D341Med (cell line): ENCODE data around the gene TRIM60.
"Not testable (repeated sequence)": the region's sequence is repeated elsewhere in the genome, so short reads cannot be mapped to it uniquely, and the experiment has no call there.

Source experiments
- DNase-seq: peaks from one replicate; pipeline ENCODE4 v3.0.0; 2012; ENCODE audit warnings: low spot score

The TRIM60 gene

DNA sequence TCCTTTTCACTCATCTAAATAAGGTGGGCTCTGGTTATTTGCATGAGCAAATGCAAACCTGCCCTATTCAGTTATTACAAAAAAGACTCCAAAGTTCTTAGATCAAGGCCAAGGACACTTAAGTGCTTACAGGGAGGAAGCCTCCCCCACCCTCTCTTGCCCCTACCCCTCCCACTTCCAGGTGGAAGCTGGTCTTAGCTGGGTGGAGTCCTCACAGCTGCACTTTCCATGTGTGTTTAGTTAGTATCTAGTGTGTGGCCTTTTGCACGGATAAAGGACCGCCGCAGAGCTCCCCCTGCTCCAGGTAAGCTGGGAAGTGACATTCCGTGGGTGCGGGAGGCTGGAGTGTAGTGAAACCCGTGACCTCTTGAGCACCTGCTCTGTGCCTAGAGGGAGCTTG, 21.8 kb downstream of the TRIM60 start, which contains the start of gene TRIM75:
TRIM75 (plus strand) TSS at position 222 of the 400 bp plus-strand sequence. CDS start 5,282 bp downstream, outside the sequence.
- no peak for DNase-seq

DNA sequence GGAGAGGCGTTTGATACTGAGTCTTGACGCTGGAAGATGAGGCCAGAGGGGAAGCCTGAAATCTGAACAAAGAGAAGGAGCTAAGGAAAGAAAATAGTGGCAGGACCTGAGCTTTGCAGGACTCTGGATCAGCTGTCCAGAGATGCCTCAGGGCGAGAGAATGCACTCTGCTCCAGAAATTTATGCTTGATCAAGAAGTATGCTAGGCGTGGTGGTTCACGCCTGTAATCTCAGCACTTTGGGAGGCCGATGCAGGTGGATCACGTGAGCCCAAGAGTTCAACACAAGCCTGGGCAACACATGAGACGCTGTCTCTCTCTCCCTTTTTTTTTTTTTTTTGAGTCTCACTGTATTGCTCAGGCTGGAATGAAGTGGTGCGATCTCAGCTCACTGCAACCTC, 23.8 kb downstream of the TRIM60 start:
- no peak for DNase-seq

DNA sequence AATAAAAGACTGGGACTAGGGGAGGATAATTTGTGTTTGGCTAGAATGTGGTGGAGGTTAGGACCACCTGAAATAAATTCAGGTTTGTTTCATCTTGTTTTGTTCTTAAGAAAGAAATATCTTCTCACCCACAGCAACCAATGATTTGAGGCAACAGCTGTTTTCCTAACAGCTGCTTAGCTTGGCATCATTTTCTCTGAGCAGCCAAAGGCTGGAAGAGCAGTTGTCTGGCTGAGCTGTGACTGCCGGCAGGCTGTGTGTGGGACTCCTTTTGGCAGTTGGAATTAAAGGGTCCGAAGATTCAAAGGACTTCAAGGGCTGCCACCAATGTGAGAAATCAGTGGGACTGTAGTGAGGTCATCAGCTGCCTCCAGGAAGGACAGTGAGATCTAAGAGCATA, 26.9 kb downstream of the TRIM60 start:
- DNase-seq, result no peak

DNA sequence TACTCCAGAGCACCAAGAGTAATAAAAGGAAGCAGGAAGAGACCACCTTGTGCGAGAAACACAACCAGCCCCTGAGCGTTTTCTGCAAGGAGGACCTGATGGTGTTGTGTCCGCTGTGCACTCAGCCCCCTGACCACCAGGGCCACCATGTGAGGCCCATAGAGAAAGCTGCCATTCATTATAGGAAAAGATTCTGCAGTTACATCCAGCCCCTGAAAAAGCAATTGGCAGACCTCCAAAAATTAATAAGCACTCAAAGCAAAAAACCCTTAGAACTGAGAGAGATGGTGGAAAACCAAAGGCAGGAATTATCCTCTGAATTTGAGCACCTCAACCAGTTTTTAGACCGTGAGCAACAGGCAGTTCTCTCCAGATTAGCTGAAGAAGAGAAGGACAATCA, 27.6 kb downstream of the TRIM60 start:
- DNase-seq, result no peak

GRCh38 chr4:165060938-165061337, 29.1 kb downstream of the TRIM60 start:
- no peak for DNase-seq

DNA sequence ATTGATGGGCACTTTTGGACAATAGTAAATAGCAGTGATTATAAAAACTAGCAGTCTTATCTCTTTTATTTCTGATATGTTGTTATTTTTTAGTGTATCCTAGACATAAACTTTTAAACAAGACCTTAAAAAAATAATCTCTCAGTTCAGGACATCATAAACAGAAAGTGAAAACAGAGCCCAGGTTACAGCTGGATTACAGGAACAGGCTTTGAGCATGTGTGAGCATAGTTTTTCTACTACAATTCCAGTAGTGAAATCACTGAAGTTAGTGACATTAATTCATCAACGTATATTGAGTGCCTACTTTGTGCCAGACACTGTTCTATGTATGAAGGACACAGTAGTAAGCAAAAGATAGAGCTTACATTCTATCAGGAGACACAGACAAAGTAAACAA, 38.8 kb downstream of the TRIM60 start:
- DNase-seq, result no peak

- not testable (repeated sequence) for DNase-seq
Observed at GRCh38 chr4:165073346-165073745, 41.5 kb downstream of the TRIM60 start.

- DNase-seq, result no peak
Observed at GRCh38 chr4:165077034-165077578, 45.3 kb downstream of the TRIM60 start.

- DNase-seq, result no peak
Observed at GRCh38 chr4:165079476-165079875, 47.7 kb downstream of the TRIM60 start.

DNA sequence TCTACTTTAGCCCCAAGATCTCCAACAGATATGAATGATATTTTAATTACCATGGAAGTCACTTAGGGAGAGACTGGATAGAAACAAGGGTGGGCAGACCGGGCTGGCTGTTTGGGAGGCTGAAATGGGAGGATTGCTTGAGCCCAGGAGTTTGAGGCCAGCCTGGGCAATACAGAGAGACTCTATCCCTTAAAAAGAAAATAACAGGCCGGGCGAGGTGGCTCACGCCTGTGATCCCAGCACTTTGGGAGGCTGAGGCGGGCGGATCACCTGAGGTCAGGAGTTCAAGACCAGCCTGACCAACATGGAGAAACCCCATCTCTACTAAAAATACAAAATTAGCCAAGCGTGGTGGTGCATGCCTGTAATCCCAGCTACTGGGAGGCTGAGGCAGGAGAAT, 53.0 kb downstream of the TRIM60 start:
- not testable (repeated sequence) for DNase-seq

GRCh38 chr4:165085946-165086345, 54.1 kb downstream of the TRIM60 start:
- DNase-seq, result no peak

DNA sequence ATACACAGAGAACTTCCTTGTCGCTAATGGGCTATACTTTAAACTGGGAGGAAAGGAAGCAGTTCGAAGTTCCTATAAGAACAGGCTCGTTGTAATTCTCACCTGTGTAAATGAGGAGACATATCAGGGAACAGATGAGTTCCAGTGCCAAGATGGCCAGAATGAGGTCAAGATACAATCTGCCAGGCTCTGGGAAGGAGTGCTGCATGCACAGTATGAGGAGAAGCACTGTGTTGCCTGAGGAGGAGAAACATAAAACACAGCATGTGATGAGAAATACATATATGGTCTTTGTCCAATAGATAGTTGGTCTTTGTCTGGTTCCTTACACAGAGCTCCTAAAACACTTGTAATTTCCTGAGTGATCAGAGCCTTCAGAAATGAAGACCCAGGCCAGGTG, 56.6 kb downstream of the TRIM60 start:
- DNase-seq, result no peak
